HG03521 (cell line): ENCODE data around the gene MYO3A.

Source experiments
- ATAC-seq: cut with Tn5 transposase; IDR thresholded peaks from one replicate; pipeline ENCODE4 v1.9.1; 2021; ENCODE audit warnings: mild to moderate bottlenecking, moderate library complexity; ENCODE audit not compliant: unreplicated experiment

Gene MYO3A

GRCh38 chr10:26211781-26212444 lies 277.9 kb downstream of the MYO3A start:
- no peak for ATAC-seq

DNA sequence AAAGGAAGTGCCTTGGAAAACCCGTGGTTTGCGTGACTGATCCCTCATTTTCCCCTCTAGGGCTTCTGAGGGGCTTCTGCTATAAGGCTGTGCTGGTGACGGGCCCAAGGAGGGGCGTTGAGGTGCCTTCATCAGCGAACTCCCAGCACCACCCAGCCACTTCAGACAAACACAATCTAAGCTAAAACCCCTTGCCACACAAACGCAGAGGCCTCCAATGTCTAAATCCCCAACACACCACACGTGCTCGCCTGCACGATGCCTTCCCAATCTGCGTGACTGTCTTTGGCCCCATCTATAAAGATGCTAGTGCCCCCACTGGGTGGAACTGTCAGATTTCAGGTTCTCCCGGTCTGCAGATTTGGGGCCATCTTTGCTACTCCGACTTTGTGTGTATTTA lies 278.5 kb downstream of the MYO3A start:
- ATAC-seq = no peak

GRCh38 chr10:26213157-26213800 lies 279.2 kb downstream of the MYO3A start:
- no peak for ATAC-seq

- no peak for ATAC-seq
Measured at GRCh38 chr10:26214004-26214403, 280.0 kb downstream of the MYO3A start.

GRCh38 chr10:26214551-26215395 lies 280.7 kb downstream of the MYO3A start:
- ATAC-seq = no peak

DNA sequence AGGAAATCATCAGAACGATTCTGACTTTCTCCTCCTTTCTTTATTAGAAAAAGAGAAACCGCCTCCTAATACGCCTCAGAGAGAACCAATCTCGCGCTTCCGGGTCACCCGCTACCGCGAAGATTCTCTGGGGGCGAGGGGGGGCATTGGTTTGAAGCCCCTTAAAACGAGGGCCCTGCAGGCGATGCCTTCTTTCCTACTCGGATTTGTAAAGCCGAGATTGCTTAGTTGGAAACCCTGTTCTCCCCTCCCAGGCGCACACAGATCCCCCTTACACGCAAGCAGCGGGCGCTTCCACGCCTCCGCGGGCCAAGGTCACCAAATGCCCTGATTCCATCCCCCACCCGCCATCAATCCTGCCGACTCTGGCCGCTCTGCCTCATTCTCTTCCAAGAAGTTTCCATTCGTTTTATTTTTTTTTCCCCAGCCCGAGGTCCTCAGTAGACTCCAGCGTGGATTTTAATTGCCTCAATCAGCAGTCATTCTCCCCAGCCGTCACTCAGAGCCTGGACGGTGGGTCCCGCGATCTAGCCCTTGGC lies 281.4 kb downstream of the MYO3A start:
- no peak for ATAC-seq

- ATAC-seq = no peak
Measured at GRCh38 chr10:26215935-26216584, 282.0 kb downstream of the MYO3A start.

- ATAC-seq = no peak
Measured at GRCh38 chr10:26216585-26217395, 282.8 kb downstream of the MYO3A start, which contains the start of gene GAD2. Gene GAD2 (plus strand): TSS chr10:26216774. CDS start chr10:26216810, 36 bp downstream.

- ATAC-seq = no peak
Measured at GRCh38 chr10:26217396-26218086, 283.5 kb downstream of the MYO3A start.

- ATAC-seq = no peak
Measured at GRCh38 chr10:26219676-26220075, 285.6 kb downstream of the MYO3A start.

GRCh38 chr10:26220901-26221300 lies 286.9 kb downstream of the MYO3A start:
- ATAC-seq = no peak

- no peak for ATAC-seq
Measured at GRCh38 chr10:26221541-26221940, 287.5 kb downstream of the MYO3A start.

- ATAC-seq = no peak
Measured at GRCh38 chr10:26222563-26222962, 288.5 kb downstream of the MYO3A start.

GRCh38 chr10:26225322-26225721 lies 291.3 kb downstream of the MYO3A start:
- no peak for ATAC-seq

GRCh38 chr10:26227786-26228185 lies 293.8 kb downstream of the MYO3A start:
- ATAC-seq = no peak

DNA sequence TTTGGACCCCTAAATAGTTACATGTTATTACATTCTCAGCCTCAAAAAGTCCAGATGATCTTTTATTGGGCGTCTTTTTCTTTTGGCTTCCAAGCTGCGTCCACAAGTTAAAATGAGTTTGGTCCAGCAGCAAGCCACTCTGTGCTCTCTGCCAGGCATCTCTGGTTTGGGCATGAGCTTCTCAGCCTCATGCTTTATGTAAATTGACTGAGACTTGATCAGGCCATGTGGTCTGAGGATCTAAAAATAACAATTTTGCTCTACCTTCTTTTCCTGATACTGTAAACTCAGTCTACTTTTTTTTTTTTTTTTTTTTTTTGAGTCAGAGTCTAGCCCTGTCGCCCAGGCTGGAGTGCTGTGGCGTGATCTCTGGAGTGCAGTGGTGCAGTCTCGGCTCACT lies 298.1 kb downstream of the MYO3A start:
- no peak for ATAC-seq

- no peak for ATAC-seq
Measured at GRCh38 chr10:26235761-26236160, 301.7 kb downstream of the MYO3A start.

- no peak for ATAC-seq
Measured at GRCh38 chr10:26238378-26238777, 304.3 kb downstream of the MYO3A start.

- no peak for ATAC-seq
Measured at GRCh38 chr10:26242706-26243350, 308.8 kb downstream of the MYO3A start.
